HL-60 (cell line): ENCODE data around the gene SNRNP48.

ENCODE experiments used
- CTCF ChIP-seq: IDR thresholded peaks from one replicate; pipeline ENCODE4 v1.5.1; 2011; ENCODE audit warnings: low read length, control low read depth, inconsistent platforms; ENCODE audit not compliant: insufficient read depth
- GABPA ChIP-seq: IDR thresholded peaks from 2 replicates; pipeline ENCODE4 v1.6.1; 2012; ENCODE audit warnings: low read depth
- POLR2AphosphoS5 ChIP-seq: IDR thresholded peaks from 2 replicates; pipeline ENCODE4 v1.6.1; 2012; ENCODE audit warnings: low read depth
- SPI1 ChIP-seq: IDR thresholded peaks from 2 replicates; pipeline ENCODE4 v1.6.1; 2012; ENCODE audit warnings: low read depth, mild to moderate bottlenecking, borderline replicate concordance
- TF ChIP-seq, protein P1 (sequence below): IDR thresholded peaks from 2 replicates; pipeline ENCODE4 v1.6.1; 2012; ENCODE audit warnings: low read depth; ENCODE audit not compliant: insufficient replicate concordance

- no peak for TF ChIP-seq CTCF
- TF ChIP-seq, protein P1, sequence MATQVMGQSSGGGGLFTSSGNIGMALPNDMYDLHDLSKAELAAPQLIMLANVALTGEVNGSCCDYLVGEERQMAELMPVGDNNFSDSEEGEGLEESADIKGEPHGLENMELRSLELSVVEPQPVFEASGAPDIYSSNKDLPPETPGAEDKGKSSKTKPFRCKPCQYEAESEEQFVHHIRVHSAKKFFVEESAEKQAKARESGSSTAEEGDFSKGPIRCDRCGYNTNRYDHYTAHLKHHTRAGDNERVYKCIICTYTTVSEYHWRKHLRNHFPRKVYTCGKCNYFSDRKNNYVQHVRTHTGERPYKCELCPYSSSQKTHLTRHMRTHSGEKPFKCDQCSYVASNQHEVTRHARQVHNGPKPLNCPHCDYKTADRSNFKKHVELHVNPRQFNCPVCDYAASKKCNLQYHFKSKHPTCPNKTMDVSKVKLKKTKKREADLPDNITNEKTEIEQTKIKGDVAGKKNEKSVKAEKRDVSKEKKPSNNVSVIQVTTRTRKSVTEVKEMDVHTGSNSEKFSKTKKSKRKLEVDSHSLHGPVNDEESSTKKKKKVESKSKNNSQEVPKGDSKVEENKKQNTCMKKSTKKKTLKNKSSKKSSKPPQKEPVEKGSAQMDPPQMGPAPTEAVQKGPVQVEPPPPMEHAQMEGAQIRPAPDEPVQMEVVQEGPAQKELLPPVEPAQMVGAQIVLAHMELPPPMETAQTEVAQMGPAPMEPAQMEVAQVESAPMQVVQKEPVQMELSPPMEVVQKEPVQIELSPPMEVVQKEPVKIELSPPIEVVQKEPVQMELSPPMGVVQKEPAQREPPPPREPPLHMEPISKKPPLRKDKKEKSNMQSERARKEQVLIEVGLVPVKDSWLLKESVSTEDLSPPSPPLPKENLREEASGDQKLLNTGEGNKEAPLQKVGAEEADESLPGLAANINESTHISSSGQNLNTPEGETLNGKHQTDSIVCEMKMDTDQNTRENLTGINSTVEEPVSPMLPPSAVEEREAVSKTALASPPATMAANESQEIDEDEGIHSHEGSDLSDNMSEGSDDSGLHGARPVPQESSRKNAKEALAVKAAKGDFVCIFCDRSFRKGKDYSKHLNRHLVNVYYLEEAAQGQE: no peak
- no peak for TF ChIP-seq POLR2AphosphoS5
- no peak for TF ChIP-seq GABPA
- no peak for TF ChIP-seq SPI1
Measured at GRCh38 chr6:7566107-7566506, 23.9 kb upstream of the SNRNP48 start.
